Measurements from ENCODE around the gene PSME3IP1. TPM values are rescaled to one million over a fixed set of nuclear protein-coding genes. Genes with fewer than 3 reads are reported as not detected.
A peak's percentile ranks its signal among the peaks of the same experiment; 100 is the strongest.

Gene PSME3IP1
- total and polyA plus RNA-seq, 9 of the 15 experiments (the other 6 are each of a cell fraction or from before 2014, with no cell fraction given), result 63.8 to 187 (median 142) TPM

- no peak for TF ChIP-seq NCOA4 (IDR thresholded peaks at IDR 0.05; ENCODE audit: partially characterized antibody)
- TF ChIP-seq JUNB (CRISPR knock-in tag; conservative IDR thresholded peaks at IDR 0.05), result no peak
- TF ChIP-seq ZNF277 (CRISPR knock-in tag; IDR thresholded peaks at IDR 0.05; ENCODE audit: borderline replicate concordance), result no peak
- TF ChIP-seq PTTG1 (tag; IDR thresholded peaks at IDR 0.05; ENCODE audit: low read depth), result no peak
- TF ChIP-seq GMEB1 (CRISPR knock-in tag; IDR thresholded peaks at IDR 0.05), result peak; percentile 29; the same call in 1 of the 2 replicates
- TF ChIP-seq SRSF7 (optimal IDR thresholded peaks at IDR 0.05; ENCODE audit: low read depth, low read length), result no peak
- peak; percentile 47 for TF ChIP-seq HNRNPLL (IDR thresholded peaks at IDR 0.05; ENCODE audit: low read depth, low read length, poor library complexity, severe bottlenecking)
- no peak for TF ChIP-seq TCF7L2 (IDR thresholded peaks at IDR 0.05; ENCODE audit: low read depth, low read length)
- TF ChIP-seq ZNF449 (CRISPR knock-in tag; IDR thresholded peaks at IDR 0.05), result no peak
- no peak for TF ChIP-seq ZNF764 (CRISPR knock-in tag; IDR thresholded peaks at IDR 0.05; ENCODE audit: low read depth)
- TF ChIP-seq, protein P1, sequence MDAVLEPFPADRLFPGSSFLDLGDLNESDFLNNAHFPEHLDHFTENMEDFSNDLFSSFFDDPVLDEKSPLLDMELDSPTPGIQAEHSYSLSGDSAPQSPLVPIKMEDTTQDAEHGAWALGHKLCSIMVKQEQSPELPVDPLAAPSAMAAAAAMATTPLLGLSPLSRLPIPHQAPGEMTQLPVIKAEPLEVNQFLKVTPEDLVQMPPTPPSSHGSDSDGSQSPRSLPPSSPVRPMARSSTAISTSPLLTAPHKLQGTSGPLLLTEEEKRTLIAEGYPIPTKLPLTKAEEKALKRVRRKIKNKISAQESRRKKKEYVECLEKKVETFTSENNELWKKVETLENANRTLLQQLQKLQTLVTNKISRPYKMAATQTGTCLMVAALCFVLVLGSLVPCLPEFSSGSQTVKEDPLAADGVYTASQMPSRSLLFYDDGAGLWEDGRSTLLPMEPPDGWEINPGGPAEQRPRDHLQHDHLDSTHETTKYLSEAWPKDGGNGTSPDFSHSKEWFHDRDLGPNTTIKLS (IDR thresholded peaks at IDR 0.05; ENCODE audit: borderline replicate concordance, low read depth), result no peak
- TF ChIP-seq ETV5 (CRISPR knock-in tag; IDR thresholded peaks at IDR 0.05; ENCODE audit: low read depth), result no peak
- TF ChIP-seq RAD21 (CRISPR knock-in tag; conservative IDR thresholded peaks at IDR 0.05 in 1 of 2, IDR thresholded peaks at IDR 0.05 in 1 of 2), result no peak
- TF ChIP-seq SMAD2 (IDR thresholded peaks at IDR 0.05; ENCODE audit: low read depth, low read length), result no peak
- TF ChIP-seq ZBTB2 (IDR thresholded peaks at IDR 0.05), result no peak
- no peak for TF ChIP-seq MIER1 (IDR thresholded peaks at IDR 0.05; ENCODE audit: low read depth)
- peak; percentile 98 for TF ChIP-seq CBFA2T2 (conservative IDR thresholded peaks at IDR 0.05)
- no peak for TF ChIP-seq GABPB2 (CRISPR knock-in tag; conservative IDR thresholded peaks at IDR 0.05)
- peak; percentile 66 for TF ChIP-seq TAF1 (IDR thresholded peaks at IDR 0.05; ENCODE audit: control insufficient read depth, extremely low read depth, insufficient read depth, low read length, severe bottlenecking)
Observed at GRCh38 chr16:57185945-57186871, at the start of gene PSME3IP1, which contains the start of gene RSPRY1 (continued).

Data from K562 (cell line).